NCI-H187 (cell line): ENCODE data around the gene TAPBPL.
"Not testable (repeated sequence)": the region's sequence is repeated elsewhere in the genome, so short reads cannot be mapped to it uniquely, and the experiment has no call there.

Experiments used
- DNase-seq, 2 experiments: peaks; one replicate each; lab custom pipeline; 2025; lab: John Stamatoyannopoulos, UW

The TAPBPL gene

GRCh38 chr12:6451348-6452244 lies at the start of gene TAPBPL:
TSS of gene TAPBPL (plus strand) at chr12:6452042. CDS start at chr12:6452249, 207 bp downstream.
- DNase-seq, result peak; percentile 88 to 90

DNA sequence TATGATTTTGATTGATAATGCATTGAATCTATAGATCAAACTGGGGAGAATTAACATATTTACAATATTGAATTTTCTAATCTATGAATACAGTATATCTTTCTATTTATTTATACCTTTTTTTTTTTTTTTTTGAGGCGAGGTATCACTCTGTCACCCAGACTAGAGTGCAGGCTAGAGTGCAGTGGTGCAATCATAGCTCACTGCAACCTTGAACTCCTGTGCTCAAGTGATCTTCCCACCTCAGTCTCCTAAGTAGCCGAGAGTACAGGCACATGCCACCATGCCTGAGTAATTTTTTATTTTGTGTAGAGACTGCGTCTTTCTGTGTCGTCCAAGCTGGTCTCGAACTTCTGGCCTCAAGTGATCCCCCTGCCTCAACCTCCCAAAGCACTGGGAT lies 47.5 kb upstream of the TAPBPL start:
- DNase-seq, result no peak

DNA sequence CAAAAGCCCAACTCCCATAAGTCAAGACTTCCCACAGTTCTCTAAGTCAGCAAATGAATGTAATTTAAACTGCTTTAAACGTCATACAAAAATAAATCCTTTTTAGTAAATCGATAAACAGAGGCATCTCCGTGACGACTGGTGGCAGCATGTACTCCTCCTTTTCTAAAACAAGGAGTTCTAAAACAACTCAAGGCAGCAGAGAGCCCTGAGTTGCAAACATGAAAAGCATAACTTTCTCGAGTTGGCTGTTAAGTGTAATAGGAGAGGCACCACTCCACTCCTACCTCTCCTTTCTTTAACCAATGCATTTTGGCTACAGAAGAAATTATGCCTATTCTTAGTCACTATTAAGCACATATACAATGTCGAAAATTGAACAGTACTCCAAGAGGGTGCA lies 45.9 kb upstream of the TAPBPL start:
- no peak for DNase-seq

GRCh38 chr12:6407236-6407954 lies 44.4 kb upstream of the TAPBPL start:
- no peak for DNase-seq

- DNase-seq, result no peak
Measured at GRCh38 chr12:6416596-6416995, 35.2 kb upstream of the TAPBPL start.

DNA sequence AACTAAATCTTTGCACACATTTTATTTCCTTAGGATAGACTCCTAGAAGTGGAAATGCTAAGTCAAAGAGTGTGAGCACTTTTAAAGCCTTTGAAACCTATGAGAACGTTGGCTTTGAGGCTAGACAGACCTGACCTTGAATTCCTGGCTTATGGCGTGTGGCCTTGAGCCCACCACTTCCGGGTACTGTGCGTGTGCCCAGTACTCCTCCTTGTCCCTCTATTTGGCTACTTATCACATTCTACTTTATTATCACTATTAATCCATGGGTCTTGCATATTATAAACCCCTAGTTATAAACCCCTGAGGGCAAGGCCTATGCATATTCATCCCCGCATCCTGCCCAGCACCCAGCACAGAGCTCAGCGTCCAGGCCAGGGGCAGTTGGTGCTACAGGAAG lies 33.0 kb upstream of the TAPBPL start:
- DNase-seq, result no peak

DNA sequence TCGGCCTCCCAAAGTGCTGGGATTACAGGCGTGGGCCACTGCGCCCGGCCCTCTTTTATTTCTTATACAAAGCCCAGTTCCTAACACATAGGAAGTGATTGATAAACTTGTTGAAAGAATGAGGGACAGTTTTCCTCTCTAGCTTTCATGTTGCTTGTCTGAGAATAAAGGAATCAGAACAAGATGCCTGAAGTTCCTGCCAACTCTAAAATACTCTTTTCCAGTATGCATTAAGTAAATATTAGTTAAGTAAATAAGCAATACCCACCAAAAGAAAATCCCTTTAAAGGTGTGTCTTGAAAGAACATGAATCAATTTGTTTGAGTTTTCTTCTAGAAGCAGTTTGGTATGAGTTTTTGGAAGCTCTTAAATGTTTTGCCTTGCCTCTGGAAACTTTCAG lies 31.5 kb upstream of the TAPBPL start:
- no peak for DNase-seq

GRCh38 chr12:6423267-6424007 lies 28.4 kb upstream of the TAPBPL start:
- peak; percentile 58 to 72 for DNase-seq

- no peak for DNase-seq
Measured at GRCh38 chr12:6424008-6424347, 27.9 kb upstream of the TAPBPL start.

DNA sequence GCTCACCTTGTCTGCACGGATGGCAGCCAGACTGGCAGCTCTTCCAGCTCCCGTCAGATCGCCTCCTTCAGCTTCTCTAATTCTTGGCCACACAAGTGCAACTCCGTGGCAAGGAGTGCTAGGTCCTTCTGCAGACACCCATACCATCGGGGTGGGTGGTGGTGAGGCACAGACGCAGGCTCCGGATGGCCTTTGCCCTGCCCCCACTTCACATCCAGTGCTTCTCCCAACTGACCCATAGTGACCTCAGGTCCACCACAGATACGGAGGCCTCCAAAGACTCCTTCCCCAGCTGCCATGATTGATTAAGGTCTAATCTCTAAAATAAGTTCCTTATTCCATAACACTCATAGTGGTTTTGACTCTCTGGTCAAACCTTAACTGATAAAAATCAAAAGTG lies 27.0 kb upstream of the TAPBPL start:
- DNase-seq, result no peak

GRCh38 chr12:6425590-6426531 lies 26.0 kb upstream of the TAPBPL start:
- no peak for DNase-seq

- DNase-seq, result no peak
Measured at GRCh38 chr12:6426882-6427671, 24.8 kb upstream of the TAPBPL start.

DNA sequence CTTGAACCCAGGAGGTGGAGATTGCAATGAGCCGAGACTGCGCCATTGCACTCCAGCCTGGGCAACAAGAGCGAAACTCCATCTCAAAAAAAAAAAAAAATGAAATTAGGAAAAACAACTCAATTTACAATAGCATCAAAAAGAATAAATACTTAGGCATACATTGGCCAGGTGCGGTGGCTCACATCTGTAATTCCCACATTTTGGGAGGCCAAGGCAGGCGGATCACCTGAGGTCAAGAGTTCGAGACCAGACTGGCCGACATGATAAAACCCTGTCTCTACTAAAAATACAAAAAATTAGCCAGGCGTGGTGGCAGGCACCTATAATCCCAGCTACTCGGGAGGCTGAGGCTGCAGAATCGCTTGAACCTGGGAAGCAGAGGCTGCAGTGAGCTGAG lies 24.0 kb upstream of the TAPBPL start:
- DNase-seq, result not testable (repeated sequence)

GRCh38 chr12:6428326-6428725 lies 23.5 kb upstream of the TAPBPL start:
- DNase-seq, result no peak

DNA sequence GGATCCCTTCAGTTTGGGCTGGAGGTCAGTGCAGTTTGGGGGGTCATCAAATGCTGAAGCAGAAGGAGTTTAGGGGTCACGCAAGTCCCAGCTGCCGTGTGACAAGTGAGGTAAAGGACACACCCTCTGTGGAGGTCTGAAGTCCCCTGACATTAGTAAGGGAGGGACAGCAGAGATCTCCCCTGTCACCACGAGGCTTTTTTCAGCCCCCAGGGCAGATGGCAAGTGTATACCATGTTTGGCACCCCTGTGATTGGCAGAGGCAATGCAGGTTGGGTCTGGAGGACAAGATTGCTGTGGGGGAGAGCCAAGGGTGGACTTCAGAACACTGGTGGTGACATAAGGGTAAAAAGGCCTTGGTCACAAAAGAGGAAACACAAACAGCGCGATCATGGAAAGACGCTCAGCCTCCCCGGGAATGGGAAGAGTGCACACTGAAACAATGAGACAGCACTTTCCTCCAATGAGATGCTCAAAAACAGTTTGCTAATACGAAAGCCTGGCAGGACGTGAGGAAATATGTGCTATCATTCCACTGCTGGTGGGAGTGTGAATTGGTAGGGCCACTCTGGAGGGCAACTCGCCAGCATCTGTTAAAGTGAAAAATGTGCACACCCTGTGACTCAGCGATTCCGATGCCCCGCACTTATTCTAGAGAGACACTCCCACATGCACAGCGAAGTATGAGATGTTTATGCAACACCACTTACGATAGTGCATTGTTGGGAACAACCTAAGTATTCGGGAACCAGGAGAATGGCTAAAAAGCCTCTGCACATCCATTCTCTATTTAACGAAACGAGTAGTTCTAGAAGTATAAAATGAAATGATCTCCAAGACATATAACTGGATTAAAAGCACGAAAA lies 21.5 kb upstream of the TAPBPL start:
- no peak for DNase-seq

- DNase-seq, result no peak
Measured at GRCh38 chr12:6432991-6433390, 18.9 kb upstream of the TAPBPL start.

DNA sequence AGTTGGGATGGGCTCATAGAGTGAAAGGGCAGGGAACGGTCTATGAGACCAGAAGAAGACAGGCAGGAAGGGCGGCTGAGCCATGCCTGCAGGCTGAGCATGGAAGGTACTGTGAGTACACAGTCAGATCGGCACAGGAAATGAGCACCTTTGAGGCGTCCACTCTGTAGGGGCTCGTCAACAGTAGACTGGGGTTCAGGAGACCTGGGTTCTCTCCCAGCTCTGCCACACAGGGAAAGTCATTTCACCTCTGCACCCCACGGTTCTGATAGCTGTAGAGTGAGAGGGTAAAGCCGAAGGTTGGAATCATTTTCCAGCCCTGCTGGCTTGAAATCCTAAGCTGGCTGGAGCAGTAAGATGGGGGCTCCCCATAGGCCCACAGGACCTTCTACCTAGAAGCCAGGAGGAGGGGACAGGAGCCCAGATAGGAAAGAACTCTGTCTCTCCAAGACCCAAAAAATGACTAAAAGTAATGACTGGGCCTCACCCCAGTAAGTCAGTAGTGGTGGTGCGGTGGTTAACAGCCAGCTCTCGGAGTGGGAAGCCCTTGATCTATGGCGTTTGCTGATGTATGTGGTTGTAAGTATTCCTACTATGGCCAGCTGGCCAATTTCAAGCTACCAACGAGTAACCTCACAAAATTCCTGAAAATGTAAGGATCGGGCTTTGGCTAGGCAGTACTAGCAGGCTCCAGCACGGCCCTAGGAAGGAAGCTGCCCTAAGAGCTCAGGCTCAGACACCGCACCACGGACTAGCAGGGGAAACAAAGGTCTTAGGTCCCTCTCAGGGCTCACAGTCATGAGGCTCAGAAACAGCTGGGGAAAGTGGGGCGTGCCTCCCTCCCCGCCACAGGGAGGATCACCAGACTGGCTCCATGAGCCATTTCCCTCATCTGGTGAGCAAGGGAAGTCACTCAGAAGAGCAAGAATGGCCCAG lies 17.4 kb upstream of the TAPBPL start:
- DNase-seq, result no peak

- DNase-seq, result no peak
Measured at GRCh38 chr12:6435961-6436715, 15.7 kb upstream of the TAPBPL start.
